Measurements from ENCODE around the gene NSMF.
"Not testable (repeated sequence)": the region's sequence is repeated elsewhere in the genome, so short reads cannot be mapped to it uniquely, and the experiment has no call there.

The NSMF gene

DNA sequence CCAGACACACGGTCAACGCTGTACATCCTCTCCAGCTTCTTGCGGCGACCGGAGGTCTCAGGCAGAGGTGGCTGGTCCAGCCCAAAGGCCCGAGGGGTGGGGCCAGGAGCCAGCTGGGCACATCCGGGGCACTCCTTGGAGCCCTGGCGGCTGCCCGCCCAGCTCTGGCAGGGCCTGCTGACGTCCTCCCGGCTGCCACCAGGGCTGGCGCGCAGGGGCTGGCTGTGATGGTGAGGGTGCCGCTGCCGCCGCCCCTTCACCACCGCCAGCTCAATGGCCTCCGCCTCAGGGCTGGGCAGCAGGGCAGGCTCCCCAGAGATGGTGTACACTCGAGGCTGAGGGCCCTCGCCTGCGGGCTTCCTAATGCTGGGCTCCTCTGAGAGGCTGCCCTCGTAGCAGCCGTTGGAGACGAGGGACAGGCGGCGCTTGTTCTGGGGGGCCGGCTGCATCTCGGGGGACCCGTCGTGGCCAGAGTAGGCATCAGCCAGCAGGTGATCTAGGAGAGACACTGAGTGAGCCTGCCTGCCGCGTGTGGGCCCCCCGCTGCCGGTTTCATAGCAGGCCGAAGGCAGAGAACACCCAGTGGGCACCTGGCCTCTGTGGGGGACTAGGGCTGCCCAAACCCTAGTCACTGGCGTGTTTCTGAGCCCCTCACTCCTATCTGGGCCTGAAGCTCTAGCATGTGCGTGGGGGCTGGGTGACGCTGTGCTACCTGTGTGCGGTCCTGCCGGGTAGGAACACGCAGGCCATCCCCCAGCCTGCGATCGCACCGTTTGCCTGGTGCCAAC, 1.5 kb downstream of the NSMF start:
- DNase-seq, result no peak

DNA sequence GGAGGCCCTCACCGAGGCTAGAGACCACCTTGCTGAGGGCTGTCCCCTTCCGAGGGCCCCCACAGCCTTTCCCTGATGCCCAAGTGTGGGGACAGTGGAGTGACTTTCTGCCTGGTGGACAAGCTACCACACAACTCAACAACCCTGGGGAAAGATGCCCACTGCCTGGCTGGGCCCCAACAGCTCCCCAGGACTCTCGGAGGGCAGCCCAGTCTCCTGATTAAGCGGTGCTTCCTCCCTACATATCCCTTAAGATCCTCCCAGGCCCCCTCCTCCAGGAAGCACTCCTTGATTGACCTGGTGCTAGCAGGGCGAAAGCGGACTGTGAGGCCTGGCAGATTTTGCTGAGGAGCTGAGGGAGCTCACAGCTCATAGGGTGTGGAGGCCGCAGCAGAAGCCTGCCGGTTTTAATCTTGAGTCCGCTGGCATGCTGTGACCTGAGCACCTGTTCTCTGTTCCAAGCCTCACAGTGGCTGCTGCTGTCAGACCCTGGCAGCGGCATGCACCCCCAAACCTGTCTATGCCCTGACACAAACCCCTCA, 2.2 kb downstream of the NSMF start:
- DNase-seq, result no peak

DNA sequence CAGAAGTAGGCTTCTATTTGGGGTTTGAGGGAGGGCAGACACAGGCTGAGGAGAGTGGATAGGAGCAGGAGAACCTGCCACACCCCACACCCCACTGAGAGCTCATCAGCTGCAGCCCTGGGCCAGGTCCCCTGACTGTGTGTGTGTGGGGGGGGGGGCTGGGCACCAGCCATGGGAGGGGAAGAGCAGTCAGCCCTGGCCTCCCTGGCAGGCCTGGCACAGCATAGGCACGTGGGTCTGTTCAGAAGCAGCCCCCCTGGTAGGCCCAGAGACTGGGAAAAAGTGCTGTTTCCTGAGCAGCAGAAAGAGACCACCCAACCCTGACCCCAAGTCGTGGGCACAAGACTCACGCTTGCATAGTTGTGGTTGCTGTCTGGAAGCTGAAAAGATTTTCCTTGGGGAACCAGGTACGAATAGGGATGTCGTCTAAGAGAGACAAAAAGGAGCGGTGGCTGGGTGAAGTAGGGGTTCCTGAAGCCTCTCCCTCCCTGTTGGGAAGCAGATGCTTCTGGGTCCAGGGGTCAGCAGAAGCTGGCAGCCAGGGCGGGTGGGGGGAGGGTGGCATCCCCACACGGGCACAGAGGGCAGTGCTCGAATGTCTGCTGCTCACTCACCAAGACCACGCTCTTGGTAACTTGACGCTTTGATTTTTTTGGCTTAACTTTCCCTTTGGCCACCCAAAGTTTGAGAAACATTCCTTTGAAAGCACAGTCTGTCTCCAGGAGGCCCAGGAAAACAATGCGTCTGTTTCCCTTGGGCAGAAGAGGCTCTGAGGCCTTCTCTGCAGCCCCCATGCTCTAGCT, 2.9 kb downstream of the NSMF start:
- DNase-seq, result no peak

DNA sequence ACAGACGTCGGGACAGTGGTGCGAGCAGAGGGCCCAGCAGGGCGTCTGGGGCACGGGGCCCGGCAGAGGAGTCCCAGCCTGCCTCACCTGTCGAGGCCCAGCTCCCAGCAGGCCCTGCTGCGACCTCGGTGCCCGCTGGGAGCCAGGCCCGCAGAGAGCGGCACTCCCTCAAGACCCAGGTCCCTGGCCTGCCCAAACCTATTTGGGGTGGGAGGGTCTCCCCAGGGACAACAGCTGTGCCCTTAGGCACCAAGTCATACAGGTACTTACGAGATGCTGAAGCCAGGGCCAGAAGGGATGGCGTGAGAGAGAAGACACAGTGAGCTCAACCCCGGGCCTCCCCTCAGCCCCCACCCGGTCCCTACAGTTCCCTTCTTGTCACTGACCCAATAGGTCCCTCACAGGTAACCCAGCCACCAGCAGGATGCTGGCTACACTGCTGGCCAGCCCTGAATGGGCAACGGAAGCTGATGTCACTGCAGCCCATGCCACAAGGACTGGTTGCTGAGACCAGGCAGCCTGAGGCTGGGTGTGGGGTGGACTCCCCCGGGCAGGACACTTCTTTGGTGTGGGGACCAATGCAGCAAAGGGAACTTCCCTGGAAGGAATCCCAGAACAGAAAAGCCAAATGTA, 3.7 kb downstream of the NSMF start:
- no peak for DNase-seq

DNA sequence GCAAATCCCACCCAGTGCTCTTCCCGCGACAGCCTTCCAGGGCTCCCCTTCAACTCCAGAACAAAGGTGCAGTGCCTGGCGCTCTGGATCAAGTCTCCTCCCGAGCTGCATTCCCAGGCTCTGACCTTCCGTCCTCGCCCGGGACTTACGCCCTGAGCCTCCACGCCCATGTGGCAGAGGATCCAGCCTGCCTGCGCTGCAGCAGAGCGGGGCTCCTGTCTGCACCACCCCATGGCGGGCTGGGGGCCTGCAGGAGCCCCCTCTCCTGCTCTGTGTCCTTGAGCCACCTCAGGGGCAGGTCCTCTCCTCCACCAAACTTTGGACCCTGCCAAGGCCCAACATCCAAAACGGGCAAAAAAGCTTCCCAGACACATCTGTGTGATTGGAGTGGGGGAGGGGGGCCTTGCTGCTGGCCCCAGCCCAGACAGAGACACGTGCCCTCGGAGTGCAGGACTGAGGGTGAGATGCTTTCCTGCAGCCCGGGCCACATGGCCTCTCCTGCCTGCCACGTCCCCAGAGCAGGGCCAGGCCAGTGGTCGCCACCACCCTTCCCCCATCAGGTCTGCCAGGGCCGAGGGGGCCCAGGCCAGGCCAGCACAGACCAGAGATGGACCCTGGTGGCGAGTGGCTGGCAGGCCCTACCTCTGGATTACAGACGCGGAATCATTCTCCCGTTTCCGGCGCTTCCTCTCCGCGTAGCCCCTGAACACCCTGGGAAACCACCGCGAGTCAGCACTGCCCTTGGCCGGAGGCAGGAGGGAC, 4.4 kb downstream of the NSMF start:
- no peak for DNase-seq

DNA sequence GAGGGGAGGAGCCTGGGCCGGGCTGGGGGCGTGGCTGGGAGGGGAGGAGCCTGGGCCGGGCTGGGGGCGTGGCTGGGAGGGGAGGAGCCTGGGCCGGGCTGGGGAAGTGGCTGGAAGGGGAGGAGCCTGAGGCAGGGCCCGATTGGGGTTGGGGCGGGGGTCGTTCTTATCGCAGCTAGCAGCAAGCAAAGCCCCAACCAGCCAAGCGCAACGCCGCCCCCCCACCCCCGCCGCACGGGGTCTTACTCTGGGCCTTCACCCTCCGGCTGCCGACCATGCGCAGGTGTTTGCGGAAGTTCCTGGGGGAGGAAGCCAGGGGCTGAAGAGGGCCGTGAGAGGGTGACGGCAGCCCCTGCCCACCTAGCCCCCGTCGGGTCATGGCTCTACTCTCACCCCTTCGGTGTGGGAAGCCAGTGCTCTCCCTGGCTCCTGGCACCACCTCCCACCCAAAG, 5.0 kb downstream of the NSMF start:
- DNase-seq, result peak; percentile 48 to 54

DNA sequence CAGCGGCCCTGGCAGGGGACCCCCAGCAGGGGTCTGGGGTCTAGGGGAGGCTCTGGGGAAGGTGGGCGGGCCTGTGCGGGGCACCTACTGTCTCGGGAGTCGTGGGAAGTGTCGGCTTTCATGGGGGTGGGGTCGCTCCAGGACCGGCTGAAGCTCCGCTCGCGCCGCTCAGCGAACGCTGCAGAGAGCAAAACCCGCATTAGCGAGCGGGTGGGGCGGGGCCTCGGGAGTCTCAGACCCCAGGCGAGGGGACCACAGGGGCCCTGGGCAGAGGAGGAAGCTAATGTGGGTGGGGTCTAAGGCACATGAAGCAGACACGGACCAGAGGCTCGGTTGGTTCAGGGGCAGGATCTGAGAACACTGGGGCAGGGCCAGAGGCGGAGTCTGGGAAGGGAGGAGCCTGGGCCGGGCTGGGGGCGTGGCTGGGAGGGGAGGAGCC, 5.5 kb downstream of the NSMF start:
- DNase-seq, result peak; percentile 60 to 62

DNA sequence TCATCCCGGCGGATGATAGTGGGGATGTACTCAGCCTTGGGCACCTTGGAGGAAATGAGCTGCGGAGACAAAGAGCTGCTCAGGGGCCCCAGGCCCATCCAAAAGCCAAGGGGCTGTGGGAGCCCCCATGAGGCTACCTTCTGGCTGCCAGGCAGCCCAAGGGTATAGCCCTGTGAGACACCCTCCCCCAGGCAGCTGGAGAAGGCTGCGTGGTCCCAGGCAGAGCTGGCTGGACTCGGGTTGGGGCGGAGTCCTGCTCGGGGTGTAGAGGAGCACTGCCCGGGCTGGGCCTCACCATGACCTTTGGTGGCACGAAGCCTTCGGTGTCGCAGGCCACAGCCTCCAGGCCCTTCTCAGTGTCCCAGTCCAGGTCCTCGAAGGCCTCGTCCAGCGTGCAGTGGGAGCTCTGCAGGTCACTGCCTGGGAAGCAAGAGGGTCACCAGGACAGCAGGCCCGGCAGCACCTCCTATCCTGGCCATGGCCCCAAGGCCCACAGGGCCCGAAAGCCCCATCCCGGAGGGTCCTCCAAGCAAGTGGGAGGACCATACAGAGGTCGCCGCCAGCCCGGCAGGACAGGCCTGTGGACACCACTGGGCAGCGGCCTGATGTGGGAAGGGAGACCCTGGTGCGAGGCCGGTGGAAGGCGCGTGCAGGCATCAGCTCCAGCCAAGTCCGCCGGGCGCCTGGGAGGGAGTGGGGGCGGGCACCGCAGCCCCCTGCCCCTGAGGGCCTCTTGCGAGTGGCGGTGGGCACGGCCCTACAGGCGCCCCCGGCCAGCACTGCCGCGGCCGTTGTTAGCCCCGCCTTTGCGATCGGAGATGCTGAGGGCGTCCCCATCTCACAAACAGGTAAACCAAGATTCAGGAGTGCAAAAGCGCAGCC, 6.1 kb downstream of the NSMF start:
- DNase-seq, result no peak

DNA sequence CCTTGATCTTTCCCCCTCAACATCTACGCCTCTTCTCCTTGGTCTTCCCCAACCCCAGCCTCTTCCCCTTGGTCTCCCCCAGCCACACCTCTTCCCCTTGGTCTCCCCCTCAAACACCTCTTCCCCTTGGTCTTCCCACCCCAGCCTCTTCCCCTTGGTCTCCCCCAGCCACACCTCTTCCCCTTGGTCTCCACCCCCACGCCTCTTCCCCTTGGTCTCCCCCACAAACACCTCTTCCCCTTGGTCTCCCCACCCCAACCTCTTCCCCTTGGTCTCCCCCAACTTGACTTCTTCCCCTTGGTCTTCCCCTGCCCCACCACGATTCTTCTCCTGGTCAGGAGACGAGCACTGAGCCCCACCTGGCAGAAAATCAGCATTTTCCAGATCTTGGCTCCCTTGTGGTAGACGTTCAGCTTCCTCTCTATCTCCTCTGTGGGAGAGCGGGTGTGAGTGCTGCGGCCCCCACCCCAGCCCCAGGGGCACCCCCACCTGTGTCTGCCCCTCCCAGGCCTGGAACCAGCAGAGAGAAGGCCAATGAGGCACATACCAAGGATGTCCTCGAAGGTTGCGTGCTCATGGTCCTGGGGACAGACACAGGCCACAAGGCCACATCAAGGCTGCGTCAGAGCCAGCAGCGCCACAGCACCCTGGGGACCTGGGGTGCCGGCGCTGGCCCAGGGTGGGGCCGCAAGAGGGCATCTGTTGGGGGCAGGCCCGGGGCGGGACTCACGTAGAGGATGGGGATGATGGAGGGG, 7.0 kb downstream of the NSMF start:
- no peak for DNase-seq

DNA sequence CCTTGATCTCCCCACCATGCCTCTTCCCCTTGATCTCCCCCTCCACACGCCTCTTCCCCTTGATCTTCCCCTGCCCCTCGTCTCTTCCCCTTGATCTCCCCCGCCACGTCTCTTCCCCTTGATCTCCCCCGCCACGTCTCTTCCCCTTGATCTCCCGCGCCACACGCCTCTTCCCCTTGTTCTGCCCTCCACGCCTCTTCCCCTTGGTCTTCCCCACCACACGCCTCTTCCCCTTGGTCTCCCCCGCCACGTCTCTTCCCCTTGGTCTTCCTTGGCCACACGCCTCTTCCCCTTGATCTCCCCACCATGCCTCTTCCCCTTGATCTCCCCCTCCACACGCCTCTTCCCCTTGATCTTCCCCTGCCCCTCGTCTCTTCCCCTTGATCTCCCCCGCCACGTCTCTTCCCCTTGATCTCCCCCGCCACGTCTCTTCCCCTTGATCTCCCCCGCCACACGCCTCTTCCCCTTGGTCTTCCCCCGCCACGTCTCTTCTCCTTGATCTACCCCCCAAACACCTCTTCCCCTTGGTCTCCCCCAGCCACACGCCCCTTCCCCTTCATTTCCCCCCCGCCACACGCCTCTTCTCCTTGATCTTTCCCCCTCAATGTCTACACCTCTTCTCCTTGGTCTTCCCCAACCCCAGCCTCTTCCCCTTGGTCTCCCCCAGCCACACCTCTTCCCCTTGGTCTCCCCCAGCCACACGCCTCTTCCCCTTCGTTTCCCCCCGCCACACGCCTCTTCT, 7.7 kb downstream of the NSMF start:
- not testable (repeated sequence) for DNase-seq

DNA sequence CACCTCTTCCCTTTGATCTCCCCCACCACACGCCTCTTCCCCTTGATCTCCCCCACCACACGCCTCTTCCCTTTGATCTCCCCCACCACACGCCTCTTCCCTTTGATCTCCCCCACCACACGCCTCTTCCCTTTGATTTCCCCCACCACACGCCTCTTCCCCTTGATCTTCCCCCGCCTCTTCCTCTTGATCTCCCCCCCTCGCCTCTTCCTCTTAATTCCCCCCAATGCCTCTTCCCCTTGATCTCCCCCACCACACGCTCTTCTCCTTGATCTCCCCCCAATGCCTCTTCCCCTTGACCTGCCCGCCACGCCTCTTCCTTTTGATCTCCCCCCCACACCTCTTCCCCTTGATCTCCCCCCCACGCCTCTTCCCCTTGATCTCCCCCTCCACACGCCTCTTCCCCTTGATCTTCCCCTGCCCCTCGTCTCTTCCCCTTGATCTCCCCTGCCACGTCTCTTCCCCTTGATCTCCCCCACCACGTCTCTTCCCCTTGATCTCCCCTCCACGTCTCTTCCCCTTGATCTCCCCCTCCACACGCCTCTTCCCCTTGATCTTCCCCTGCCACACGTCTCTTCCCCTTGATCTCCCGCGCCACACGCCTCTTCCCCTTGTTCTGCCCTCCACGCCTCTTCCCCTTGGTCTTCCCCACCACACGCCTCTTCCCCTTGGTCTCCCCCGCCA, 8.5 kb downstream of the NSMF start:
- DNase-seq, result not testable (repeated sequence)

DNA sequence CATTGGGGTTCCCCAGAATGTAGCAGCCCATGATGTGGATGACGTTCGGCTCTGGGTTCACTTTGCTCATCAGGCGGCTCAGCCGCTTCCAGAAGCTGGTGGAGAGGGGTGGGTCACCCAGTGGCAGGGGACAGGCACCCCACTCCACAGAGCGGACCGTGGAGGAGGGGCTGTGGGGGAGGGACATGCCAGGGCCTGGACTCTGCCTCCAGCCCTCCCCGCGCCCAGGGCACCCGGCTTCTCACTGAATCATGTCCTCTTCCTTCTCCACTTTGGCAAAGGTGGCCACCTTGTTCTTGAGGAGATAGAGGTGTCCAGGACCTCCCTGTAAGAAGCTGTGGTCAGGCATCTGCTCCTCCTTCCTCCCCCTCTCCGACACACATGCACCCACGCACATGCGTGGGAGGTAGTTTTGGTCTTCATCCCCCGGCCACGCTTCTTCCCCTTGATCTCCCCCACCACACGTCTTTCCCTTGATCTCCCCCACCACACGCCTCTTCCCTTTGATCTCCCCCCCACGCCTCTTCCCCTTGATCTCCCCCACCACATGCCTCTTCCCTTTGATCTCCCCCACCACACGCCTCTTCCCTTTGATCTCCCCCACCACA, 9.1 kb downstream of the NSMF start:
- DNase-seq, result peak; percentile 71 to 76

DNA sequence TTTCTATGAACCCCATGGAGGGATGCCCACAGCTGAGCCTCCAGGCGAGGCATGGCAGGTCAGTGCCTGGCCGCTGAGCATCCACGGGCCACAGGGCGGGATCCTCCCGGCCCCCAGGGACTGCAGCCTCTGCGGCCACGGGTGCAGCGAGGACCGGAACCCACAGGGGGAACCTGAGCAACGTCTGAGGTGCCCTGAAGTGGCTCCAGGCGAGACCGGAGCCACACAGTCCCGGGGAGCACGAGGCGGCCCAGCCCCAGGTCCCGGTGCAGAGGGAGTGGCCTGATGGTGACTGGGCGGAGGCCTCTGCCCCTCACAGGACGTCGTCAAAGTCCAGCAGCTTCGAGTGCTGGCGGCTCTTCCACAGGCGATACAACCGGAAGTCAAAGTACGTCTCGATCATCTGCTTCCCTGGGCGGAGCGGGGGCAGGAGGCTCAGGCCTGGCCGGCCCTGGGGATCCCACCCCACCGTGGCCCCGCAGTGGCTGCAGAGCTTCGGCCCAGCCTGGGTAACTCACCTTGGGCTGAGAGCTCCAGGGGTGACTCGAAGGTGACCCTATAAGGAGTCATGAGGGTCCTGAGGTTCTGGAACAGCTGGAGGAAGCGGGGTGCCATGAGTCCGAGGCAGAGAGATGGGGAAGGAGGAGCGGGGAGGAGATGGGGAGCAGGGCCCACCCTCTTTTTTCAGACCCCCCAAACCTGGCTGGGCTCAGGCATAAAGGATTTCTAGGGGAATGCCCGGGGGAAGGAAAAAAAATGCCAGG, 9.9 kb downstream of the NSMF start:
- DNase-seq, result no peak

DNA sequence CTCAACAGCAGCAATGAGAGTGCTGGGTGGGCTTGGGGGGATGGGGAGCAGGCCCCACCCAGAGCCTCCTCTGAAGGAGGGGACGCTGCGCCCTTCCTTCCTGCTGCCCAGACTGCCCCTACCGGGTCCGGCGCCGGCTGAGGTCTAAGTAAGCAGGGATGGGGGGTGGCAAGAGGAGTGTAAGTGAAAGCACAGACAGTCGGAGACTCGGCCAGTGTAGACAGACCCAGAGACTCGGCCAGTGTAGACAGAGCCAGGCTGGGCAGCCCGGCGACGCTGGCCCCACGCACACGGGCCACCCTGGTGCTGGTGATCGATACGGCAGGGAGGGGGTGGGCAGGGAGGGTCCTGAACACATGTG, 10.6 kb downstream of the NSMF start:
- DNase-seq, result no peak

DNA sequence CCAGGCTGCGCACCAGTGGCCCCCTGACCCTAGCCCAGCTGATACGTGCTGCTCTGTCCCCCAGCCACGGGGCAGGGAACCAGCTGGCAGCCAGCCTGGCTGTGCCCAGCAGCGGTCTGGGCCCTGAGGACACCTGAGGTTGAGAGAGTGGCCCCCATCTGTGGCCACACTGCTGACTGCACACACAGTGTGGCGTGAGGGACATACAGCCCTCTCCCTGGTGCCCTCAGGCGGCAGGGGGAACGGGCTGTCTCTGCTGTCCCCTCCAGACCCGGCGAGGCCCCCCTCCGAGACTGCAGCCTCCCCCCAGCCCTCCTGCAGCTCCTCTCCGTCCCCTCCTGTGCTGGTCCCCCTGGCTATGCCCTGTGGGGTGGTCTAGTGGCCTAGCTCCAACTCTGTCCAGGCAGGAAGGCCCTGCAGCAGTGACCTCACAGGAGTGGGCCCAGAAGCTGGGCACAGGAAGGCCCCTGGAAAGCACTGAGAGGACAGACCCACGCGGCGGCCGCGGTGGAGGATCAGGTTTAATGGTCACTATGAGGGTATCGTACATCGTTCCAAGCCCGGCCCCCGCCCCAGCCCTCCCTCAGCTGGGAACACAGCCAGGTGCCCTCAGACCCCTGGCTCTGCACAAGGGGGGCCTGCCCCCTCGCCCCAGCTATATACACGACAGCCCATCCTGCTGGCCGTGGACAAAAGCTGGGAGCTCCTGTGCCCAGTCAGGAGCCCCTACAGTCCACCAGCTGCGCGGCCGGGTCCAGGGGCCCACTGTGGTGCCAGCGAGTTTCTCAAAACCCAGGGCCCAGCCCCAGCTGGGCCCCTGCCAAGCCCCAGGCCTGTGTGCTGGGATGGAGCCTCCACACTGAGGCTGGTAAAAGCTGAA, 11.2 kb downstream of the NSMF start:
- DNase-seq, result no peak

DNA sequence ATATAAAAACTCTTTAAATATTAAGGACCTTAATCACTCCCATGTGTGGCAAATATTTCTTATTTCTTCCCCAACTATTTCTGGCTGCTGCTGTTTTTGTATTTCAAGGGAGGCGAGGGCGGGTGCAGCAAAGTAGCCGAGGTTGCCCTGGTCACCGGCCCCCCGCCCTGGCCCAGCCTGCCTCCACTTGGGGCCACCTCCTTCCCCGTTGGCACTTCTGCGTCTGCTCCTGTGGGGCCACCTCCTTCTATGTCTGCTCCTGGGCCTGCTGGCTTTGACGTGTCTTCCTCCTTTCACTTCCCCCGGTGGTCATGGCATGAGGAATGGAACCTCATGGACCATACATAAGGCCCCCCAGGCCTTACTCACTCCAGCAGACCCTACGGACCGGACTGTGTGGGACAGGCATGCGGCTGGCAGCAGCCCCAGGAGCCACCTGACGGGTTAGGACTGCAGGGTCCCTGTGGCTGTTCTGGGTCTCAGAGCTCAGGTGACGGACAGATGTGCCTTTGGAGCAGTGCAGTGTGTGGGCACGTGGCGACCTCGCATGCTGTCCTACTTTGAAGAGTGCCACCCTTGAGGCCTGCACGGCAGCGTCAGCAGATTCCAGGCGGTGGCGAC, 12.2 kb downstream of the NSMF start:
- no peak for DNase-seq

Measured in activated CD4-positive, alpha-beta T cell treated with anti-CD3 and anti-CD28 coated beads for 4 hours (primary cell).